Measurements from ENCODE around the gene HOOK1.

Gene HOOK1

DNA sequence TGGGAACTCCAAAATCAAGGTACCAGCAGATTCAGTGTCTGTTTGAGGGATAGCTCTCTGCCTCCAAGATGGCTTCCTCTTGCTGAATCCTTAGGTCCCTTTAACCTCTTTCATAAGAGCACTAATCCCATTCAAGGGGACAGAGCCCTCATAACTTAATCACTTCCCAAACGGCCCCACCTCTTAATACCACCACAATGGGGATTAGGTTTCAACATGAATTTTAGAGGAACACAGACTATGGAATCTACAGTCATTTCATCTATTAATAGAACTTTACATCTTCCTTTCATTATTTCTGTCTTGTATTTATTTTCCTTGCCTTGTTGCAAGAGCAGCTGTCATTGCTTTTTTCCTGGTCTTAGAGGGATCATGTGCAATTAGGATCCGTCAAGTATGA is 30.3 kb downstream of the HOOK1 start:
- TF ChIP-seq POLR2AphosphoS5 (IDR thresholded peaks at IDR 0.05; ENCODE audit: low read depth, low read length) (no peak), REST (IDR thresholded peaks at IDR 0.05; ENCODE audit: insufficient read depth in 1 of 2, low read depth in 2 of 2, low read length in 2 of 2) (no peak), TAF1 (IDR thresholded peaks at IDR 0.05; ENCODE audit: borderline replicate concordance, insufficient read depth, low read length) (no peak), SIN3A (IDR thresholded peaks at IDR 0.05; ENCODE audit: borderline replicate concordance, insufficient read depth, low read length) (no peak), FOXP2 (optimal IDR thresholded peaks at IDR 0.05; ENCODE audit: borderline replicate concordance, extremely low read depth, extremely low read length, insufficient read depth) (no peak)

DNA sequence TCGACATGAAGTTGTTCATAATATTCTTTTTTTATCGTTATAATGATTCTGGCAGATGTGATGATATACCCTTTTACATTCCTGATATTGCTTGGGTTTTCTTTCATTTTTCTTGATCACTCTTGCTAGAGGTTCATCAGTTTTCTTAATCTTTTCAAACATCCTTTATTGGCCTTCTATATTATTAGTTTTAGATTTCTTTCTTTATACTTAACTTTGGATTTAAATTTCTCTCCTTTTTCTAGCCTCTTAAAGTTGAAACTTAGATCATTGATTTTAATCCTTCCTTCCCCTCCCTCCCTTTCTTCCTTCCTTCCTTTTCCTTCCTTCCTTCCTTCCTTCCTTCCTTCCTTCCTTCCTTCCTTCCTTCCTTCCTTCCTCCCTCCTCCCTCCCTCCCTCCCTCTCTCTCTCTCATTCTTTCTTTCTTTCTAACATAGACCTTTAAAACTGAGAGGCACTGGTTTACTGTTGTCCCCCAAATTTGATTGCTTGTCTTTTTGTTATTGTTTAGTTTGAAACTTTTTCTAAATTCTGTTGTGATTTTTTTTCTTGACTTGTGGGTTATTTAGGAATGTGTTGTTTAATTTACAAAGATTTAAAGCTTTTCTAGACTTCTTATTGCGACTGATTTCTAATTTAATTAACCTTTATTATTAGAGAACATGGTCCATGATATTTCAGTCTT is 31.6 kb downstream of the HOOK1 start:
- TF ChIP-seq SIN3A (IDR thresholded peaks at IDR 0.05; ENCODE audit: borderline replicate concordance, insufficient read depth, low read length) = no peak
- TF ChIP-seq REST (IDR thresholded peaks at IDR 0.05; ENCODE audit: insufficient read depth in 1 of 2, low read depth in 2 of 2, low read length in 2 of 2) = no peak
- TF ChIP-seq TAF1 (IDR thresholded peaks at IDR 0.05; ENCODE audit: borderline replicate concordance, insufficient read depth, low read length) = no peak

DNA sequence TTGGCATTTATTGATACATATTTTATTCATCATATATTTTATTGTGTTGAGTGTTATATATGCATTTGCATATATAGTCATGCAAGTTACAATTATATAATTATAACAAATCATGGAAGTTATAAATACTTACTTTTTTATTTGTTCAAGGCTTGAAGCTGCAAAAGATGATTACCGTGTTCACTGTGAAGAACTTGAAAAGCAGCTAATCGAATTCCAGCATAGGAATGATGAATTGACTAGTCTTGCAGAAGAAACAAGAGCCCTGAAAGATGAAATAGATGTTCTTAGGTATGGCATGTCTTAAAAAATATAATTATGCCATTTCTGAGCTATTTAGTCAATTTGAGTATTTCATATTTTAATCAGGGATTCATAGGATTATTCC is 32.1 kb downstream of the HOOK1 start:
- no peak for TF ChIP-seq SIN3A (IDR thresholded peaks at IDR 0.05; ENCODE audit: borderline replicate concordance, insufficient read depth, low read length)
- no peak for TF ChIP-seq POLR2AphosphoS5 (IDR thresholded peaks at IDR 0.05; ENCODE audit: low read depth, low read length)
- no peak for TF ChIP-seq TAF1 (IDR thresholded peaks at IDR 0.05; ENCODE audit: borderline replicate concordance, insufficient read depth, low read length)
- no peak for TF ChIP-seq FOXP2 (optimal IDR thresholded peaks at IDR 0.05; ENCODE audit: borderline replicate concordance, extremely low read depth, extremely low read length, insufficient read depth)
- TF ChIP-seq REST (IDR thresholded peaks at IDR 0.05; ENCODE audit: insufficient read depth in 1 of 2, low read depth in 2 of 2, low read length in 2 of 2) = no peak

GRCh38 chr1:59852117-59852516 is 37.4 kb downstream of the HOOK1 start:
- TF ChIP-seq POLR2AphosphoS5 (IDR thresholded peaks at IDR 0.05; ENCODE audit: low read depth, low read length) (no peak), REST (IDR thresholded peaks at IDR 0.05; ENCODE audit: insufficient read depth in 1 of 2, low read depth in 2 of 2, low read length in 2 of 2) (no peak), SIN3A (IDR thresholded peaks at IDR 0.05; ENCODE audit: borderline replicate concordance, insufficient read depth, low read length) (no peak), FOXP2 (optimal IDR thresholded peaks at IDR 0.05; ENCODE audit: borderline replicate concordance, extremely low read depth, extremely low read length, insufficient read depth) (no peak), TAF1 (IDR thresholded peaks at IDR 0.05; ENCODE audit: borderline replicate concordance, insufficient read depth, low read length) (no peak)

Data from PFSK-1 (cell line).